Esophagus muscularis mucosa (tissue), 4 donors: ENCODE results near the gene SLC35B1. TPM values are rescaled to one million over a fixed set of nuclear protein-coding genes. Genes with fewer than 3 reads are reported as not detected.

ENCODE experiments used
- DNase-seq: peaks from one replicate; pipeline ENCODE4 v3.0.0-alpha.2; 2017; ENCODE audit errors: extremely low spot score
- H3K27ac ChIP-seq, 4 donors: fragments of 200-600 bp; sonication (generic); replicated peaks in 1 of 4; 1 replicate in 3 of 4; 2 replicates in 1 of 4; pipeline ENCODE4 v1.5.1; 2016 to 2019; ENCODE audit warnings: mild to moderate bottlenecking in 1 of 4
- H3K27me3 ChIP-seq, 4 donors: fragments of 200-600 bp; sonication (generic); one replicate each; pipeline versions ENCODE4 v1.5.1 to v1.6.0; 2016 to 2019
- H3K36me3 ChIP-seq, 4 donors: fragments of 200-600 bp; sonication (generic); one replicate each; pipeline ENCODE4 v1.5.1; 2016 to 2019
- H3K4me1 ChIP-seq, 4 donors: fragments of 200-600 bp; sonication (generic); one replicate each; pipeline ENCODE4 v1.5.1; 2016 to 2019
- H3K4me3 ChIP-seq, 4 donors: fragments of 200-600 bp; sonication (generic); 1 replicate in 2 of 4; 2 replicates in 2 of 4; pipeline ENCODE4 v1.5.1; 2016 to 2019; ENCODE audit warnings: mild to moderate bottlenecking in 4 of 4, moderate library complexity in 1 of 4
- H3K9me3 ChIP-seq, 4 donors: fragments of 200-600 bp; sonication (generic); 1 replicate in 3 of 4; 2 replicates in 1 of 4; pipeline ENCODE4 v1.5.1; 2016 to 2019
- CTCF ChIP-seq, 3 experiments: fragments of 200-600 bp in 2 of 3; fragments of 450-650 bp in 1 of 3; sonication (generic) in 2 of 3; IDR thresholded peaks; one replicate each; pipeline ENCODE4 v1.5.1; 2017 to 2019; ENCODE audit warnings: antibody characterized with exemption in 3 of 3, mild to moderate bottlenecking in 2 of 3, moderate library complexity in 1 of 3
- EP300 ChIP-seq: sonication (generic); formaldehyde crosslinking; IDR thresholded peaks from one replicate; pipeline ENCODE4 v1.6.1; 2017; ENCODE audit warnings: antibody characterized with exemption
- POLR2A ChIP-seq: fragments of 450-650 bp; IDR thresholded peaks from one replicate; pipeline ENCODE4 v1.6.1; 2017; ENCODE audit warnings: antibody characterized with exemption, moderate library complexity, mild to moderate bottlenecking, low read depth
- POLR2AphosphoS5 ChIP-seq, 2 donors: sonication (generic); formaldehyde crosslinking; IDR thresholded peaks; one replicate each; pipeline ENCODE4 v1.6.1; 2017; ENCODE audit warnings: antibody characterized with exemption in 2 of 2
- WGBS: methylation state at CpG from one replicate; pipeline ENCODE4 v1.1.5; 2018; 5-methylcytosine and 5-hydroxymethylcytosine counted together
- intact Hi-C: fragments of 100-400 bp; cut with DNase I; formaldehyde crosslinking; loops from one replicate; pipeline ENCODE4 v1.15.1; 2023
- total RNA-seq, 4 donors: library from RNA; depleted of rRNA; stranded (reverse); fragments of >200 nt; gene quantifications; one replicate each; pipeline versions ENCODE4 v1.1.0 to v1.2.1, GENCODE V29; 2016

Gene SLC35B1
- total RNA-seq, 4 donors from 2014 or later: 17.0 to 25.3 (median 18.4) TPM

GRCh38 chr17:49700960-49701359 is 6.8 kb downstream of the SLC35B1 start:
- Histone ChIP-seq H3K27ac (no peak overlapping the region), H3K36me3 (peaks cover 55 to 67% (median 65%) of the 10 kb centered on the region in 4 donors), H3K4me3 (no peak overlapping the region), H3K27me3 (no peaks in the 10 kb centered on the region), H3K9me3 (no peaks in the 10 kb centered on the region), H3K4me1 (peaks cover 4 to 6% (median 6%) of the 10 kb centered on the region in 4 donors)
- intact Hi-C loops: loop anchor here (10.0 kb wide), 1 partner anchor 286 kb away; the partner anchor contains the start of gene PHB1
- no peak for TF ChIP-seq EP300
- DNase-seq: no peak
- WGBS: 72% methylated on average over 6 of the region's 6 CpGs

GRCh38 chr17:49699966-49700575 is 7.7 kb downstream of the SLC35B1 start:
- 77% methylated on average over 8 of the region's 8 CpGs for WGBS
- no peak for TF ChIP-seq CTCF (IDR thresholded peaks at IDR 0.05)
- no peak for TF ChIP-seq POLR2A
- TF ChIP-seq EP300: no peak
- no peak for TF ChIP-seq POLR2AphosphoS5 (IDR thresholded peaks at IDR 0.05)
- no peaks in the 10 kb centered on the region for H3K9me3 ChIP-seq
- peaks cover 3 to 10% (median 5%) of the 10 kb centered on the region in 4 donors for H3K4me1 ChIP-seq
- H3K27me3 ChIP-seq: no peaks in the 10 kb centered on the region
- no peak for DNase-seq
- no peak overlapping the region for H3K4me3 ChIP-seq
- intact Hi-C loops: loop anchor here (10.0 kb wide), 1 partner anchor 285 kb away; the partner anchor contains the start of gene PHB1
- H3K27ac ChIP-seq: no peak overlapping the region
- H3K36me3 ChIP-seq: peaks cover 48 to 58% (median 56%) of the 10 kb centered on the region in 4 donors

GRCh38 chr17:49698005-49698404 is 9.8 kb downstream of the SLC35B1 start:
- intact Hi-C loops: no loop called here

GRCh38 chr17:49696233-49696761 is 11.5 kb downstream of the SLC35B1 start:
- 81% methylated on average over 8 of the region's 8 CpGs for WGBS
- DNase-seq: no peak
- intact Hi-C loops: no loop called here
- H3K27ac ChIP-seq: no peak overlapping the region
- TF ChIP-seq CTCF (IDR thresholded peaks at IDR 0.05) (no peak), POLR2AphosphoS5 (IDR thresholded peaks at IDR 0.05) (no peak), EP300 (no peak), POLR2A (no peak)
- H3K36me3 ChIP-seq: peaks cover 13 to 20% (median 18%) of the 10 kb centered on the region in 4 donors
- H3K27me3 ChIP-seq: no peaks in the 10 kb centered on the region
- H3K4me1 ChIP-seq: peaks cover 16 to 27% (median 24%) of the 10 kb centered on the region in 4 donors
- H3K4me3 ChIP-seq: no peak overlapping the region
- no peaks in the 10 kb centered on the region for H3K9me3 ChIP-seq

More at GRCh38 chr17:49698005-49698404, 9.8 kb downstream of the SLC35B1 start:
- H3K9me3 ChIP-seq: no peaks in the 10 kb centered on the region
- WGBS: 59% methylated on average over 6 of the region's 6 CpGs
- no peak overlapping the region for H3K4me3 ChIP-seq
- peaks cover 30 to 37% (median 35%) of the 10 kb centered on the region in 4 donors for H3K36me3 ChIP-seq
- peaks cover 6 to 10% (median 8%) of the 10 kb centered on the region in 4 donors for H3K4me1 ChIP-seq
- no peaks in the 10 kb centered on the region for H3K27me3 ChIP-seq
- no peak overlapping the region for H3K27ac ChIP-seq
- DNase-seq: no peak
- no peak for TF ChIP-seq EP300
- no peak for TF ChIP-seq POLR2AphosphoS5 (IDR thresholded peaks at IDR 0.05)
- TF ChIP-seq CTCF (IDR thresholded peaks at IDR 0.05): no peak
- no peak for TF ChIP-seq POLR2A

GRCh38 chr17:49695698-49696232 is 12.0 kb downstream of the SLC35B1 start:
- Histone ChIP-seq H3K27me3 (no peaks in the 10 kb centered on the region), H3K27ac (no peak overlapping the region), H3K9me3 (no peaks in the 10 kb centered on the region), H3K36me3 (peaks cover 9 to 15% (median 13%) of the 10 kb centered on the region in 4 donors), H3K4me1 (peaks cover 22 to 32% (median 29%) of the 10 kb centered on the region in 4 donors), H3K4me3 (no peak overlapping the region)
- WGBS: 43% methylated on average over 5 of the region's 5 CpGs
- intact Hi-C loops: loop anchor here (2.0 kb wide), 1 partner anchor 125 kb away; no protein-coding TSS in a partner anchor
- TF ChIP-seq CTCF (IDR thresholded peaks at IDR 0.05) (no peak), POLR2A (no peak), POLR2AphosphoS5 (IDR thresholded peaks at IDR 0.05) (no peak), EP300 (no peak)
- DNase-seq: no peak
